ENCODE results near the gene AK4.

AK4 gene

DNA sequence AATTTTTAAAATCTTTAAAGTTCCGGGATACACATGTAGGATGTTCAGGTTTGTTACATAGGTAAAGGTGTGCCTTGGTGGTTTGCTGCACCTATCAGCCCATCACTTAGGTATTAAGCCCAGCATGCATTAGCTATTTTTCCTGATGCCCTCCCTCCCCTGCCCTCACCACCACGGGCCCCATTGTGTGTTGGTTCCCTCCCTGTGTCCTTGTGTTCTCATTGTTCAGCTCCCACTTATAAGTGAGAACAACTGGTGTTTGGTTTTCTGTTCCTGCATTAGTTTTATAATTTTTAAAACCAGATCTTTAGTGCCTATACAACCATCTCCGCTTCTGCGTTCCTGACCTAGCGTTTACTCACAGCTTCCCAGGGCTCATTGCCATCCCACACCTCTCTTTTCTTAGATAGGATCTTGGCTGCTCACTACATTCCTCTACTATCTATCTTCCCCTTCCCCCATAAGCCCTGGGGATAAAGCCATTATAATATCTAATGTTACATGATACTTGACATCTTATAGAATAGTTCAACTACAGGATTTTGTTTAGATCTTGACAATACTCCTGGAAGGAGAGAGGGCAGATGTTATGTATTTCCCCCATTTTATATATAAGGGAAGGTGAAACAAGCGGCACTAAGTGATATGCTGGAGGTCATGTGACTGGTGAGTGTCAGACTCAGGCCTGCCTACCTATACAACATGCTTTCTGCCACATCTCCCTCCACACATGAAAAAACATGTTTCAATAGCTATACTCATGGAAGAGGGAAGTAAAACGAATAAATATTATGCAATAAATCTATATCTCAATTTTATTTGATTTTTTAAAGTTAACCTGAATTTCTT, 109.1 kb downstream of the AK4 start:
- TF ChIP-seq POLR2AphosphoS5 (IDR thresholded peaks at IDR 0.05; ENCODE audit: low read depth, low read length) (no peak), FOXP2 (optimal IDR thresholded peaks at IDR 0.05; ENCODE audit: borderline replicate concordance, extremely low read depth, extremely low read length, insufficient read depth) (no peak), TAF1 (IDR thresholded peaks at IDR 0.05; ENCODE audit: borderline replicate concordance, insufficient read depth, low read length) (no peak), SIN3A (IDR thresholded peaks at IDR 0.05; ENCODE audit: borderline replicate concordance, insufficient read depth, low read length) (no peak)
- TF ChIP-seq, protein P1, sequence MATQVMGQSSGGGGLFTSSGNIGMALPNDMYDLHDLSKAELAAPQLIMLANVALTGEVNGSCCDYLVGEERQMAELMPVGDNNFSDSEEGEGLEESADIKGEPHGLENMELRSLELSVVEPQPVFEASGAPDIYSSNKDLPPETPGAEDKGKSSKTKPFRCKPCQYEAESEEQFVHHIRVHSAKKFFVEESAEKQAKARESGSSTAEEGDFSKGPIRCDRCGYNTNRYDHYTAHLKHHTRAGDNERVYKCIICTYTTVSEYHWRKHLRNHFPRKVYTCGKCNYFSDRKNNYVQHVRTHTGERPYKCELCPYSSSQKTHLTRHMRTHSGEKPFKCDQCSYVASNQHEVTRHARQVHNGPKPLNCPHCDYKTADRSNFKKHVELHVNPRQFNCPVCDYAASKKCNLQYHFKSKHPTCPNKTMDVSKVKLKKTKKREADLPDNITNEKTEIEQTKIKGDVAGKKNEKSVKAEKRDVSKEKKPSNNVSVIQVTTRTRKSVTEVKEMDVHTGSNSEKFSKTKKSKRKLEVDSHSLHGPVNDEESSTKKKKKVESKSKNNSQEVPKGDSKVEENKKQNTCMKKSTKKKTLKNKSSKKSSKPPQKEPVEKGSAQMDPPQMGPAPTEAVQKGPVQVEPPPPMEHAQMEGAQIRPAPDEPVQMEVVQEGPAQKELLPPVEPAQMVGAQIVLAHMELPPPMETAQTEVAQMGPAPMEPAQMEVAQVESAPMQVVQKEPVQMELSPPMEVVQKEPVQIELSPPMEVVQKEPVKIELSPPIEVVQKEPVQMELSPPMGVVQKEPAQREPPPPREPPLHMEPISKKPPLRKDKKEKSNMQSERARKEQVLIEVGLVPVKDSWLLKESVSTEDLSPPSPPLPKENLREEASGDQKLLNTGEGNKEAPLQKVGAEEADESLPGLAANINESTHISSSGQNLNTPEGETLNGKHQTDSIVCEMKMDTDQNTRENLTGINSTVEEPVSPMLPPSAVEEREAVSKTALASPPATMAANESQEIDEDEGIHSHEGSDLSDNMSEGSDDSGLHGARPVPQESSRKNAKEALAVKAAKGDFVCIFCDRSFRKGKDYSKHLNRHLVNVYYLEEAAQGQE (IDR thresholded peaks at IDR 0.05; ENCODE audit: insufficient read depth in 1 of 2, low read depth in 2 of 2, low read length in 2 of 2) = no peak

DNA sequence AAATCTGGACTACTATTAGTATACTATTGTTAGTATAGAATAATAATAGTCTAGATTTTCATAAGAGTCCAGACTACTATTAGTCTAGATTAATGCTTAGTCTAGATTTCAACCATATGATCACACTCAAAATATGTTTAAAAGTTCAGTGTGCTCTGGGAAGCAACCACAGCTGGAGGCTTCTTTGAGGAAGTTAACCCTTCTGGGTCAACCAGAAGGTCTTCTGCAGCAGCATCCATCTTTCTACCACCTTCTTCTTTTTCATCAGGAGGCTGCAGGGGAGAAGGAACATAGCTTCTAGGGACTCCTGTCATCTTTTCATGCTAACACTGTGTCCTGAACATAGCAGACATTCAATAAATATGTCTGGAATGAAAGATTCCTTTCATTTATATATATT, 110.1 kb downstream of the AK4 start:
- TF ChIP-seq, protein P1 (IDR thresholded peaks at IDR 0.05; ENCODE audit: insufficient read depth in 1 of 2, low read depth in 2 of 2, low read length in 2 of 2) = no peak
- TF ChIP-seq TAF1 (IDR thresholded peaks at IDR 0.05; ENCODE audit: borderline replicate concordance, insufficient read depth, low read length) (no peak), POLR2AphosphoS5 (IDR thresholded peaks at IDR 0.05; ENCODE audit: low read depth, low read length) (no peak), SIN3A (IDR thresholded peaks at IDR 0.05; ENCODE audit: borderline replicate concordance, insufficient read depth, low read length) (no peak), FOXP2 (optimal IDR thresholded peaks at IDR 0.05; ENCODE audit: borderline replicate concordance, extremely low read depth, extremely low read length, insufficient read depth) (no peak)

DNA sequence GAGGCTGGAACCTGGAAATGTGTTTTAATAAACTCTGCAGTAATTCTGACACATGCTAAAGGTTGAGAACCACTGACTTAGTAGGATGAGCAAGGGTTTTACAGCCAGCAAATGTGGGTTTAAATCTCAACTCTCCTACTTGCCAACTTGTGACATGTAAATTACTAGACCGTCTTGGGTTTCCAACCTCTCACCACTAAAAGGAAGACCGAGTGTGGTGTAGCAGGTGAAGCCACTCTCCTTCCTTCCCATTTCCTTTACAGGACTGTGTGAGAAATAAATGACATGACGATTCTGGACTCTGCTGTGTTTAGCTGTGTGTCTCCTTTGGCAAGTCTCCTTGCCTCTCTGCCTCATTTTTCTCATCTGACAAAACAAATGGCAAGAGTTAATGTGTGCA, 111.8 kb downstream of the AK4 start:
- TF ChIP-seq, protein P1 (IDR thresholded peaks at IDR 0.05; ENCODE audit: insufficient read depth in 1 of 2, low read depth in 2 of 2, low read length in 2 of 2) = no peak
- no peak for TF ChIP-seq FOXP2 (optimal IDR thresholded peaks at IDR 0.05; ENCODE audit: borderline replicate concordance, extremely low read depth, extremely low read length, insufficient read depth)
- TF ChIP-seq TAF1 (IDR thresholded peaks at IDR 0.05; ENCODE audit: borderline replicate concordance, insufficient read depth, low read length) = no peak
- no peak for TF ChIP-seq POLR2AphosphoS5 (IDR thresholded peaks at IDR 0.05; ENCODE audit: low read depth, low read length)
- no peak for TF ChIP-seq SIN3A (IDR thresholded peaks at IDR 0.05; ENCODE audit: borderline replicate concordance, insufficient read depth, low read length)

DNA sequence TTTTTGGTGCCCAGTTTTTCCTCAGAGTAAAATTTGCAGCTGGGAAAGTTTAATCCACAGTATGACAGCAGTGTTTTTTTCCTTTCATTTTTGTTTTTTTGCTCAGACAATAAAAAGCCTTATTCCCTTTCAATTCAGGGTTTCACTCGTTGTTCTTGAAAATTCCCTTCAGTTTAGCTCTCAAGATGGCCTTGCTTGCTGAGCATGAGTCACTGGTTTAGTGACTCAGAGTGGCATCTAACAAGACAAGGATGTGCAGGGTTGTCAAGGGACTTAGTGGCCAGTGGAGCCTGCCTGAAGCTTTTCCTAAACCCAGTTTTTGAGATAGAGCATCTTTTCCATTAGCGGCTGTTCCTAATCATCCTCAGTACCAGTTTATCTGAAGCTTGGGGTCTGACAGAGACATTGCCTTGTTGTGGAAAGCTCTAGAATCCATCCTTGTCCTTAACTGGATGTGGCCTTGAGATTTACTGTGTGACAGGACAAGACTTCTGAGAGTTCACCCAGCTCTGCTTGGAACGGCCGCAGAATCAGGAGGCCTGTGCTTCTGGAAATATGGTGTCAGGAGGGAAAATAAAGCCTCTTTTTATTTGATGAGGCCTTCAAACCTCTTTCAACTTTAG, 113.0 kb downstream of the AK4 start:
- TF ChIP-seq, protein P1 (IDR thresholded peaks at IDR 0.05; ENCODE audit: insufficient read depth in 1 of 2, low read depth in 2 of 2, low read length in 2 of 2) = no peak
- TF ChIP-seq POLR2AphosphoS5 (IDR thresholded peaks at IDR 0.05; ENCODE audit: low read depth, low read length) (no peak), FOXP2 (optimal IDR thresholded peaks at IDR 0.05; ENCODE audit: borderline replicate concordance, extremely low read depth, extremely low read length, insufficient read depth) (no peak), SIN3A (IDR thresholded peaks at IDR 0.05; ENCODE audit: borderline replicate concordance, insufficient read depth, low read length) (no peak), TAF1 (IDR thresholded peaks at IDR 0.05; ENCODE audit: borderline replicate concordance, insufficient read depth, low read length) (no peak)

Data from PFSK-1 (cell line).